H1 (cell line): ENCODE measurements around the gene SUPT4H1. TPM values are rescaled to one million over a fixed set of nuclear protein-coding genes. Genes with fewer than 3 reads are reported as not detected.

Experiments
- BACH1 ChIP-seq: IDR thresholded peaks from 2 replicates; pipeline ENCODE4 v1.6.1; 2012; ENCODE audit warnings: low read length, improper control_type of control experiment
- CBX8 ChIP-seq: fragments of 300-800, 300-1000 bp; sonication (generic); IDR thresholded peaks from 2 replicates; pipeline ENCODE4 v1.7.1; 2016; ENCODE audit warnings: low read depth, low read length, borderline replicate concordance
- CHD1 ChIP-seq: IDR thresholded peaks from 2 replicates; pipeline ENCODE4 v1.6.1; 2012; ENCODE audit warnings: low read depth, low read length, improper control_type of control experiment
- GTF2F1 ChIP-seq: IDR thresholded peaks from 2 replicates; pipeline ENCODE4 v1.6.1; 2012; ENCODE audit warnings: low read depth, low read length, improper control_type of control experiment, borderline replicate concordance
- NANOG ChIP-seq: IDR thresholded peaks from 2 replicates; pipeline ENCODE4 v1.6.1; 2011; ENCODE audit warnings: low read length, low read depth, mild to moderate bottlenecking, inconsistent platforms; ENCODE audit not compliant: insufficient read depth, poor library complexity, severe bottlenecking
- POU5F1 ChIP-seq: IDR thresholded peaks from 2 replicates; pipeline ENCODE4 v1.6.1; 2011; ENCODE audit warnings: low read depth, mild to moderate bottlenecking, low read length, moderate library complexity
- SP2 ChIP-seq: IDR thresholded peaks from 2 replicates; pipeline ENCODE4 v1.6.1; 2012; ENCODE audit warnings: mild to moderate bottlenecking, low read length, inconsistent platforms
- TAF1 ChIP-seq: IDR thresholded peaks from 2 replicates; pipeline ENCODE4 v1.6.1; 2011; ENCODE audit warnings: mild to moderate bottlenecking, low read depth, low read length
- TAF7 ChIP-seq: optimal IDR thresholded peaks from 2 replicates; pipeline ENCODE3; 2011; ENCODE audit warnings: low read depth, mild to moderate bottlenecking, inconsistent platforms, low read length, moderate library complexity, borderline replicate concordance
- polyA plus RNA-seq, 7 experiments: library from polyadenylated mRNA; depleted of rRNA in 3 of 7; stranded (reverse) in 5 of 7; unstranded in 2 of 7; fragments of >200 nt in 5 of 7; fragments of 200-250 nt in 2 of 7; gene quantifications; 1 replicate in 5 of 7; 2 replicates in 1 of 7; 4 replicates in 1 of 7; pipeline versions ENCODE4 v1.2.1 to v1.2.3, GENCODE V29; 2011 to 2013; ENCODE audit warnings: missing spikeins in 2 of 7, mixed read lengths in 2 of 7
- total RNA-seq: library from RNA; stranded (reverse); fragmentation: NEBNext Ultra II Directional; extraction: Animal tissue kit (Norgen Biotek cat#: 25700); gene quantifications from 2 replicates; pipeline ENCODE4 v1.2.1, GENCODE V29; 2021
- TF ChIP-seq, protein P1 (sequence below): fragments of 300-600 bp; sonication (generic); IDR thresholded peaks from 2 replicates; pipeline ENCODE4 v1.7.1; 2012; ENCODE audit warnings: low read length, moderate library complexity, mild to moderate bottlenecking, inconsistent platforms; ENCODE audit not compliant: insufficient replicate concordance

Gene SUPT4H1
- total and polyA plus RNA-seq, 2 of the 8 experiments (the other 6 are each of a cell fraction or from before 2014, with no cell fraction given), result 112 to 143 TPM

DNA sequence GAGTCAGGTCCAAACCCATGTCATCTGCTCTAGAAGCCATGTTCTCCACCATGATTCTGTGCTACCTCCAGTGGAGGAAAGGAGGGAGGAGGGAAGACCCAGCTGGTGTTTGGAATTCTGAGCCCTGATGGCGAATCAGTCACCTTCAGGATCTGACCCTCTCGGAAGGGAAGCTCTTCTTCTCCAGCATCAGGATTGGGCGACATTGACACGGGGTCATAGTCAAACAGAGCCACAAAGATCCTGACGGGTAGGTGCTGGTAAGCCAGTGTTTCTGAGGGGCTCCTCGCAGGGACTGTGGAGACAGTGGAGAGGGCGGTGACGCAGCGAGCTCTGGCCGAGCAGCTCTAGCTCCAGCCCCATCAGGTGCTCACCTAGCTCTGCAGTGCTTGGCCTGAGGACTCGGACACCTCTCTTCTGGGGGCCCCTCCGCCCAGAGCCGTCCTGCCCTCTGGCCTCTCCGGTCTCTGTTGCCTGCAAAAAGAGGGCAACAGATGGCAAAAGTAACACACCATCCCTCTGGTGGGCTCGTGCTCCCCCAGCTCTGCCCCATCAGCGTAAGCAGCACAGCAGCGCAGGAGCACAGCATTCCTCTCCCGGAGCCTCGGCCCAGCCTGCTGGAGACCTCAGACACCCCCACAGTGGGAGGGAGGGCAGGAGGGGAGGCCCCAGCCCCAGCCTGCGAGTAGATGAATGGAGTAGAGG is 44.4 kb downstream of the SUPT4H1 start (continued):
- TF ChIP-seq, protein P1, sequence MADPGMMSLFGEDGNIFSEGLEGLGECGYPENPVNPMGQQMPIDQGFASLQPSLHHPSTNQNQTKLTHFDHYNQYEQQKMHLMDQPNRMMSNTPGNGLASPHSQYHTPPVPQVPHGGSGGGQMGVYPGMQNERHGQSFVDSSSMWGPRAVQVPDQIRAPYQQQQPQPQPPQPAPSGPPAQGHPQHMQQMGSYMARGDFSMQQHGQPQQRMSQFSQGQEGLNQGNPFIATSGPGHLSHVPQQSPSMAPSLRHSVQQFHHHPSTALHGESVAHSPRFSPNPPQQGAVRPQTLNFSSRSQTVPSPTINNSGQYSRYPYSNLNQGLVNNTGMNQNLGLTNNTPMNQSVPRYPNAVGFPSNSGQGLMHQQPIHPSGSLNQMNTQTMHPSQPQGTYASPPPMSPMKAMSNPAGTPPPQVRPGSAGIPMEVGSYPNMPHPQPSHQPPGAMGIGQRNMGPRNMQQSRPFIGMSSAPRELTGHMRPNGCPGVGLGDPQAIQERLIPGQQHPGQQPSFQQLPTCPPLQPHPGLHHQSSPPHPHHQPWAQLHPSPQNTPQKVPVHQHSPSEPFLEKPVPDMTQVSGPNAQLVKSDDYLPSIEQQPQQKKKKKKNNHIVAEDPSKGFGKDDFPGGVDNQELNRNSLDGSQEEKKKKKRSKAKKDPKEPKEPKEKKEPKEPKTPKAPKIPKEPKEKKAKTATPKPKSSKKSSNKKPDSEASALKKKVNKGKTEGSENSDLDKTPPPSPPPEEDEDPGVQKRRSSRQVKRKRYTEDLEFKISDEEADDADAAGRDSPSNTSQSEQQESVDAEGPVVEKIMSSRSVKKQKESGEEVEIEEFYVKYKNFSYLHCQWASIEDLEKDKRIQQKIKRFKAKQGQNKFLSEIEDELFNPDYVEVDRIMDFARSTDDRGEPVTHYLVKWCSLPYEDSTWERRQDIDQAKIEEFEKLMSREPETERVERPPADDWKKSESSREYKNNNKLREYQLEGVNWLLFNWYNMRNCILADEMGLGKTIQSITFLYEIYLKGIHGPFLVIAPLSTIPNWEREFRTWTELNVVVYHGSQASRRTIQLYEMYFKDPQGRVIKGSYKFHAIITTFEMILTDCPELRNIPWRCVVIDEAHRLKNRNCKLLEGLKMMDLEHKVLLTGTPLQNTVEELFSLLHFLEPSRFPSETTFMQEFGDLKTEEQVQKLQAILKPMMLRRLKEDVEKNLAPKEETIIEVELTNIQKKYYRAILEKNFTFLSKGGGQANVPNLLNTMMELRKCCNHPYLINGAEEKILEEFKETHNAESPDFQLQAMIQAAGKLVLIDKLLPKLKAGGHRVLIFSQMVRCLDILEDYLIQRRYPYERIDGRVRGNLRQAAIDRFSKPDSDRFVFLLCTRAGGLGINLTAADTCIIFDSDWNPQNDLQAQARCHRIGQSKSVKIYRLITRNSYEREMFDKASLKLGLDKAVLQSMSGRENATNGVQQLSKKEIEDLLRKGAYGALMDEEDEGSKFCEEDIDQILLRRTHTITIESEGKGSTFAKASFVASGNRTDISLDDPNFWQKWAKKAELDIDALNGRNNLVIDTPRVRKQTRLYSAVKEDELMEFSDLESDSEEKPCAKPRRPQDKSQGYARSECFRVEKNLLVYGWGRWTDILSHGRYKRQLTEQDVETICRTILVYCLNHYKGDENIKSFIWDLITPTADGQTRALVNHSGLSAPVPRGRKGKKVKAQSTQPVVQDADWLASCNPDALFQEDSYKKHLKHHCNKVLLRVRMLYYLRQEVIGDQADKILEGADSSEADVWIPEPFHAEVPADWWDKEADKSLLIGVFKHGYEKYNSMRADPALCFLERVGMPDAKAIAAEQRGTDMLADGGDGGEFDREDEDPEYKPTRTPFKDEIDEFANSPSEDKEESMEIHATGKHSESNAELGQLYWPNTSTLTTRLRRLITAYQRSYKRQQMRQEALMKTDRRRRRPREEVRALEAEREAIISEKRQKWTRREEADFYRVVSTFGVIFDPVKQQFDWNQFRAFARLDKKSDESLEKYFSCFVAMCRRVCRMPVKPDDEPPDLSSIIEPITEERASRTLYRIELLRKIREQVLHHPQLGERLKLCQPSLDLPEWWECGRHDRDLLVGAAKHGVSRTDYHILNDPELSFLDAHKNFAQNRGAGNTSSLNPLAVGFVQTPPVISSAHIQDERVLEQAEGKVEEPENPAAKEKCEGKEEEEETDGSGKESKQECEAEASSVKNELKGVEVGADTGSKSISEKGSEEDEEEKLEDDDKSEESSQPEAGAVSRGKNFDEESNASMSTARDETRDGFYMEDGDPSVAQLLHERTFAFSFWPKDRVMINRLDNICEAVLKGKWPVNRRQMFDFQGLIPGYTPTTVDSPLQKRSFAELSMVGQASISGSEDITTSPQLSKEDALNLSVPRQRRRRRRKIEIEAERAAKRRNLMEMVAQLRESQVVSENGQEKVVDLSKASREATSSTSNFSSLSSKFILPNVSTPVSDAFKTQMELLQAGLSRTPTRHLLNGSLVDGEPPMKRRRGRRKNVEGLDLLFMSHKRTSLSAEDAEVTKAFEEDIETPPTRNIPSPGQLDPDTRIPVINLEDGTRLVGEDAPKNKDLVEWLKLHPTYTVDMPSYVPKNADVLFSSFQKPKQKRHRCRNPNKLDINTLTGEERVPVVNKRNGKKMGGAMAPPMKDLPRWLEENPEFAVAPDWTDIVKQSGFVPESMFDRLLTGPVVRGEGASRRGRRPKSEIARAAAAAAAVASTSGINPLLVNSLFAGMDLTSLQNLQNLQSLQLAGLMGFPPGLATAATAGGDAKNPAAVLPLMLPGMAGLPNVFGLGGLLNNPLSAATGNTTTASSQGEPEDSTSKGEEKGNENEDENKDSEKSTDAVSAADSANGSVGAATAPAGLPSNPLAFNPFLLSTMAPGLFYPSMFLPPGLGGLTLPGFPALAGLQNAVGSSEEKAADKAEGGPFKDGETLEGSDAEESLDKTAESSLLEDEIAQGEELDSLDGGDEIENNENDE, result no peak
- TF ChIP-seq CHD1, result no peak
- no peak for TF ChIP-seq BACH1
- TF ChIP-seq TAF7, result no peak
- no peak for TF ChIP-seq TAF1
- TF ChIP-seq CBX8, result no peak
- no peak for TF ChIP-seq GTF2F1
- TF ChIP-seq SP2, result no peak
- no peak for TF ChIP-seq POU5F1
- TF ChIP-seq NANOG, result no peak
